ENCODE measurements around the gene SEMA6A. TPM values are rescaled to one million over a fixed set of nuclear protein-coding genes. Genes with fewer than 3 reads are reported as not detected.

The SEMA6A gene
- polyA plus RNA-seq, 2 of the 4 experiments (the other 2 are of a cell fraction), result 0.01 TPM; not detected in 1

GRCh38 chr5:116507941-116508655, 66.5 kb downstream of the SEMA6A start:
- DNase-seq (ENCODE audit: low read depth in 1 of 2, low spot score in 1 of 2) (no peak), ATAC-seq (no peak), FAIRE-seq (no peak)
- ChIA-PET POLR2A (no interaction called here), CTCF (no interaction called here)
- Histone ChIP-seq H3K4me1 (no peaks in the 10 kb centered on the region), H3K4me2 (no peak overlapping the region), H3K27ac (no peak overlapping the region), H3K4me3 (no peak overlapping the region), H3K9me3 (no peaks in the 10 kb centered on the region)
- WGBS (ENCODE audit: missing lambda C conversion rate), result 46% methylated on average over 10 of the region's 10 CpGs
- TF ChIP-seq GATA3 (IDR thresholded peaks at IDR 0.05; ENCODE audit: borderline replicate concordance) (no peak), FOXS1 (CRISPR knock-in tag; IDR thresholded peaks at IDR 0.05) (no peak), RAD21 (conservative IDR thresholded peaks at IDR 0.05 in 1 of 2, IDR thresholded peaks at IDR 0.05 in 1 of 2) (no peak), HES2 (IDR thresholded peaks at IDR 0.05) (no peak)

GRCh38 chr5:116507051-116507537, 67.5 kb downstream of the SEMA6A start:
- no peak overlapping the region for H3K27ac ChIP-seq
- FAIRE-seq, result no peak
- 49% methylated on average over 3 of the region's 3 CpGs for whole genome bisulfite sequencing (ENCODE audit: missing lambda C conversion rate)
- no peaks in the 10 kb centered on the region for H3K4me1 ChIP-seq
- ChIA-PET POLR2A (no interaction called here), CTCF (no interaction called here)
- H3K4me3 ChIP-seq, result no peak overlapping the region
- no peak overlapping the region for H3K4me2 ChIP-seq
- TF ChIP-seq NFE2L2 (conservative IDR thresholded peaks at IDR 0.05; ENCODE audit: low read length) (no peak), FOSL2 (IDR thresholded peaks at IDR 0.05) (no peak), FOSL2 (CRISPR knock-in tag; IDR thresholded peaks at IDR 0.05) (no peak), ATOH8 (CRISPR knock-in tag; IDR thresholded peaks at IDR 0.05; ENCODE audit: low read depth) (no peak), EP300 (IDR thresholded peaks at IDR 0.05) (no peak), SREBF2 (IDR thresholded peaks at IDR 0.05) (no peak), RNF2 (IDR thresholded peaks at IDR 0.05; ENCODE audit: borderline replicate concordance, low read depth) (no peak), GATA3 (IDR thresholded peaks at IDR 0.05; ENCODE audit: borderline replicate concordance) (no peak), CHD2 (IDR thresholded peaks at IDR 0.05; ENCODE audit: low read length, partially characterized antibody) (no peak), POLR2A (IDR thresholded peaks at IDR 0.05; ENCODE audit: low read length) (no peak), RFX5 (IDR thresholded peaks at IDR 0.05) (no peak), MYC (IDR thresholded peaks at IDR 0.05; ENCODE audit: borderline replicate concordance, low read length) (no peak), FOXS1 (CRISPR knock-in tag; IDR thresholded peaks at IDR 0.05) (no peak), MAX (IDR thresholded peaks at IDR 0.05) (no peak), TP53 (CRISPR knock-in tag; IDR thresholded peaks at IDR 0.05) (no peak), E2F6 (IDR thresholded peaks at IDR 0.05; ENCODE audit: borderline replicate concordance, low read depth) (no peak)
- no peak for DNase-seq (ENCODE audit: low read depth in 1 of 2, low spot score in 1 of 2)
- no peaks in the 10 kb centered on the region for H3K9me3 ChIP-seq
- ATAC-seq, result no peak

- ChIA-PET CTCF (interaction anchor here (1.1 kb wide), 1 partner anchor 13 kb away, joined by 4 read pairs; no protein-coding TSS in a partner anchor), POLR2A (no interaction called here)
- ATAC-seq (no peak), FAIRE-seq (no peak), DNase-seq (ENCODE audit: low read depth in 1 of 2, low spot score in 1 of 2) (no peak)
- no peaks in the 10 kb centered on the region for H3K9me3 ChIP-seq
- TF ChIP-seq HES2 (IDR thresholded peaks at IDR 0.05), result no peak
- TF ChIP-seq CHD2 (IDR thresholded peaks at IDR 0.05; ENCODE audit: low read length, partially characterized antibody), result no peak
- no peak for TF ChIP-seq HDAC2 (IDR thresholded peaks at IDR 0.05)
- TF ChIP-seq RAD21 (conservative IDR thresholded peaks at IDR 0.05 in 1 of 2, IDR thresholded peaks at IDR 0.05 in 1 of 2), result no peak
- TF ChIP-seq ZNF302 (CRISPR knock-in tag; IDR thresholded peaks at IDR 0.05), result no peak
- TF ChIP-seq FOSL2 (IDR thresholded peaks at IDR 0.05), result no peak
- TF ChIP-seq FOSL2 (CRISPR knock-in tag; IDR thresholded peaks at IDR 0.05), result no peak
- TF ChIP-seq CHD4 (IDR thresholded peaks at IDR 0.05; ENCODE audit: borderline replicate concordance), result no peak
- no peak for TF ChIP-seq BHLHE40 (IDR thresholded peaks at IDR 0.05; ENCODE audit: low read depth, low read length)
- TF ChIP-seq HOXA7 (CRISPR knock-in tag; IDR thresholded peaks at IDR 0.05), result no peak
- no peak for TF ChIP-seq CBX8 (IDR thresholded peaks at IDR 0.05)
- TF ChIP-seq KDM5A (IDR thresholded peaks at IDR 0.05), result no peak
- TF ChIP-seq JUN (IDR thresholded peaks at IDR 0.05), result no peak
- no peak for TF ChIP-seq RARB (CRISPR knock-in tag; IDR thresholded peaks at IDR 0.05)
- no peak for TF ChIP-seq CEBPB (IDR thresholded peaks at IDR 0.05)
- no peak for TF ChIP-seq ESRRA (IDR thresholded peaks at IDR 0.05; ENCODE audit: borderline replicate concordance, low read length)
- TF ChIP-seq CBX2 (IDR thresholded peaks at IDR 0.05; ENCODE audit: borderline replicate concordance, low read depth), result no peak
- H3K4me1 ChIP-seq, result no peaks in the 10 kb centered on the region
- H3K4me2 ChIP-seq, result no peak overlapping the region
- H3K4me3 ChIP-seq, result no peak overlapping the region
- no peak overlapping the region for H3K27ac ChIP-seq
- WGBS (ENCODE audit: missing lambda C conversion rate), result 13% methylated on average over 2 of the region's 2 CpGs
Observed at GRCh38 chr5:116506488-116506887, 68.1 kb downstream of the SEMA6A start.

All from A549 (cell line).